Measurements from ENCODE around the gene HIRA. TPM values are rescaled to one million over a fixed set of nuclear protein-coding genes. Genes with fewer than 3 reads are reported as not detected.
A peak's percentile ranks its signal among the peaks of the same experiment; 100 is the strongest.

The HIRA gene
- total and polyA plus RNA-seq, 9 of the 15 experiments (the other 6 are each of a cell fraction or from before 2014, with no cell fraction given): 0.96 to 132 (median 58.4) TPM

DNA sequence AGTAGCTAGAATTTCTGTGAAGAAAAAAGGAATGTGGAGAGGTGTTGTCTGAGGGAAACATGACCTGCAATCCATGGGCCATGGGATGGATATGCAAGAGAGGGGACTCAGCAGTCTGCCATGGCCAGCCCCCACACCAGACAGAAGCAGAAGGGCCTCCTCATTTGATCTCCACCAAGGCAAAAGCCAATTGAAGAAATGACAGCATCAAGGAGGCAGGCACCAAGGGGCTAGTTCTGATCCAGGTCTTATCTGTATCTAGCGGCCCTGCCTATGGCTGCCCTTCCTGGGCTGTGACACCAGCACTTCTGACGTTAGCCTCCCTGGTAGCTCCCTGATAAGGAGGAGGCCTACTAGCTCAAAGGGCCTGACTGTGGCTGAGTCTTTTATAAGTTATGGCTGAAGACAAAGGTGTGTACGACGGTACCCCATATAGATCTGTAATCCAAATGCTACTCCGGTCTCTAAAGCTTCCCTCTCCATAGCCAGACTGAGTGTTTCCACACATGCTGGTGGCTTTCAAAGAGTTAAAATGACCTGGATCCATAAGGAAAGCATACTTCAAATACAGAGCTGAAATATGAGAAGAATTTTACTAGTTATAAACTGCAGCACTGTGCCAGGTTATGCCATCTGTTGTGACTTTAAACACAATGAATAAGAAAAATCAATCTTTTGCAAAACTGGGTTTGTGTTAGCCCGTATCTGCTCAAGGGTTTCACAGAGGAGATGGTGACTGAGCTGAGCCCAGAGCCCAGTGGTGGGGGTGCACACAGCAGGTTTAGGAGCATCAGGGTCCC is 34.4 kb downstream of the HIRA start (continued):
- TF ChIP-seq, protein P1, sequence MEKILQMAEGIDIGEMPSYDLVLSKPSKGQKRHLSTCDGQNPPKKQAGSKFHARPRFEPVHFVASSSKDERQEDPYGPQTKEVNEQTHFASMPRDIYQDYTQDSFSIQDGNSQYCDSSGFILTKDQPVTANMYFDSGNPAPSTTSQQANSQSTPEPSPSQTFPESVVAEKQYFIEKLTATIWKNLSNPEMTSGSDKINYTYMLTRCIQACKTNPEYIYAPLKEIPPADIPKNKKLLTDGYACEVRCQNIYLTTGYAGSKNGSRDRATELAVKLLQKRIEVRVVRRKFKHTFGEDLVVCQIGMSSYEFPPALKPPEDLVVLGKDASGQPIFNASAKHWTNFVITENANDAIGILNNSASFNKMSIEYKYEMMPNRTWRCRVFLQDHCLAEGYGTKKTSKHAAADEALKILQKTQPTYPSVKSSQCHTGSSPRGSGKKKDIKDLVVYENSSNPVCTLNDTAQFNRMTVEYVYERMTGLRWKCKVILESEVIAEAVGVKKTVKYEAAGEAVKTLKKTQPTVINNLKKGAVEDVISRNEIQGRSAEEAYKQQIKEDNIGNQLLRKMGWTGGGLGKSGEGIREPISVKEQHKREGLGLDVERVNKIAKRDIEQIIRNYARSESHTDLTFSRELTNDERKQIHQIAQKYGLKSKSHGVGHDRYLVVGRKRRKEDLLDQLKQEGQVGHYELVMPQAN (IDR thresholded peaks at IDR 0.05; ENCODE audit: borderline replicate concordance): no peak
- no peak for TF ChIP-seq EZH2 (IDR thresholded peaks at IDR 0.05; ENCODE audit: borderline replicate concordance, low read depth, low read length)
- TF ChIP-seq GATAD2A (IDR thresholded peaks at IDR 0.05): no peak
- TF ChIP-seq CTCF (IDR thresholded peaks at IDR 0.05 in 2 of 3, conservative IDR thresholded peaks at IDR 0.05 in 1 of 3; ENCODE audit: insufficient read depth in 2 of 3, low read depth in 1 of 3, low read length in 3 of 3): no peak
- TF ChIP-seq SRSF3 (IDR thresholded peaks at IDR 0.05; ENCODE audit: insufficient read depth, low read length): no peak
- no peak for TF ChIP-seq CBFA2T3 (IDR thresholded peaks at IDR 0.05)
- TF ChIP-seq HCFC1 (IDR thresholded peaks at IDR 0.05; ENCODE audit: low read depth, low read length): peak; percentile 57; the same call in 1 of the 2 replicates
- peak; percentile 93 for TF ChIP-seq STAT5A (IDR thresholded peaks at IDR 0.05; ENCODE audit: borderline replicate concordance, low read length)
- peak; percentile 93 to 99 for TF ChIP-seq RCOR1 (IDR thresholded peaks at IDR 0.05; ENCODE audit: borderline replicate concordance in 1 of 2, low read depth in 2 of 2, low read length in 2 of 2)
- TF ChIP-seq KAT7 (CRISPR knock-in tag; IDR thresholded peaks at IDR 0.05; ENCODE audit: borderline replicate concordance): no peak
- TF ChIP-seq ZNF282 (CRISPR knock-in tag; IDR thresholded peaks at IDR 0.05): no peak
- TF ChIP-seq HOMEZ (CRISPR knock-in tag; IDR thresholded peaks at IDR 0.05): no peak
- no peak for TF ChIP-seq HEY1 (CRISPR knock-in tag; IDR thresholded peaks at IDR 0.05; ENCODE audit: borderline replicate concordance)
- TF ChIP-seq ZNF232 (CRISPR knock-in tag; IDR thresholded peaks at IDR 0.05): no peak
- no peak for TF ChIP-seq RBM25 (IDR thresholded peaks at IDR 0.05; ENCODE audit: low read depth, low read length, severe bottlenecking)
- no peak for TF ChIP-seq ZNF431 (CRISPR knock-in tag; IDR thresholded peaks at IDR 0.05)
- 0 out of 2 replicates have a peak, but pooled peaks have one; percentile 7 for TF ChIP-seq SIN3B (IDR thresholded peaks at IDR 0.05; ENCODE audit: low read depth)
- TF ChIP-seq DIDO1 (tag; IDR thresholded peaks at IDR 0.05; ENCODE audit: low read depth): no peak; the same call in 1 of the 2 replicates
- TF ChIP-seq ZNF384 (IDR thresholded peaks at IDR 0.05; ENCODE audit: low read depth, low read length): no peak
- TF ChIP-seq ZNF24 (IDR thresholded peaks at IDR 0.05): peak; percentile 98
- TF ChIP-seq ZNF41 (CRISPR knock-in tag; conservative IDR thresholded peaks at IDR 0.05): 0 out of 2 replicates have a peak, but pooled peaks have one; percentile 38
- TF ChIP-seq ESRRA (IDR thresholded peaks at IDR 0.05; ENCODE audit: borderline replicate concordance, low read depth): peak; percentile 54; the same call in 1 of the 2 replicates
- TF ChIP-seq ARID2 (IDR thresholded peaks at IDR 0.05): no peak
